ENCODE data around the gene NDUFS2.

The NDUFS2 gene

DNA sequence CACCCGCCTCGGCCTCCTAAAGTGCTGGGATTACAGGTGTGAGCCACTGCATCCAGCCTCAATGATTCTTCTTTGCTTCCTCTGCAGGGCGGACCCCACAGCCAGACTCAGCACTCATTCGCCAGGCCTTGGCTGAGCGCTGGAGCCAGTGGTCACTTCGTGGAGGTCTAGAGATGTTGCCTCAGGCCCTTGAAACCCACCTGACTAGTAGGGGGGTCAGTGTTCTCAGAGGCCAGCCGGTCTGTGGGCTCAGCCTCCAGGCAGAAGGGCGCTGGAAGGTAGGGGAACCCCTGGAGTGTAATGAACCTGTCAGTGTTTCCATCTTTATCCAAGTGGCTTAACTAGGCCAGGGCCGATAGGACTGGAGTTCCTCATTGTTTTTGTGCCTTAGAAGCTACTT, 33.3 kb upstream of the NDUFS2 start:
- Histone ChIP-seq H3K9me3 (no peaks in the 10 kb centered on the region), H3K4me1 (peaks cover 0 to 45% (median 32%) of the 10 kb centered on the region in 4 donors), H3K27ac (no peak overlapping the region), H3K27me3 (no peaks in the 10 kb centered on the region), H3K36me3 (peaks cover 15 to 66% (median 40%) of the 10 kb centered on the region in 3 donors), H3K4me3 (no peak overlapping the region)
- TF ChIP-seq CTCF (IDR thresholded peaks at IDR 0.05) = no peak
- intact Hi-C loops (cut with DNase I; ENCODE audit: low total_unique reads) = no loop called here
- DNase-seq = no peak

DNA sequence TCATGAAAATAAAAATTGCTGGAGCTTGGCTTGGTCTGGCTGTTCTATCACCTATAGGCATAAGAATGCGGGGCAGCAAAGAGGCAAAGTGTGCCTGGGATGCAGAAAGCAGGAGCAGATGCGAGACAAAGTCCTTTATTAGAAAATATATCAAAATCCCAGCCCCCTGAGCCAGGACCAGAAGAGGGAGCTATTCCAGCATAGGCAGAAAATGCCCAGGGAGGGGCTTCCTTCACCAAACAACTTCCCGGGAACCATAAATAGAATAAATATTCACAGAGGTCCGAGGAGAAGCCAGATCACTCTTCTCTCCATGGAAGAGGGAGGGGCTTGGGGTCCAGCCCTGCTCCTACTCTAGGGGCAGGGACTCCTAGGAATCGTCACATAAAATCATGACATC, 31.0 kb upstream of the NDUFS2 start:
- H3K9me3 ChIP-seq = no peaks in the 10 kb centered on the region
- intact Hi-C loops (cut with DNase I; ENCODE audit: low total_unique reads) = no loop called here
- H3K27ac ChIP-seq = no peak overlapping the region
- H3K27me3 ChIP-seq = no peaks in the 10 kb centered on the region
- peaks cover 0 to 42% (median 31%) of the 10 kb centered on the region in 4 donors for H3K4me1 ChIP-seq
- no peak for TF ChIP-seq CTCF (IDR thresholded peaks at IDR 0.05)
- H3K36me3 ChIP-seq = peaks cover 20 to 75% (median 40%) of the 10 kb centered on the region in 3 donors
- DNase-seq = no peak
- no peak overlapping the region for H3K4me3 ChIP-seq

DNA sequence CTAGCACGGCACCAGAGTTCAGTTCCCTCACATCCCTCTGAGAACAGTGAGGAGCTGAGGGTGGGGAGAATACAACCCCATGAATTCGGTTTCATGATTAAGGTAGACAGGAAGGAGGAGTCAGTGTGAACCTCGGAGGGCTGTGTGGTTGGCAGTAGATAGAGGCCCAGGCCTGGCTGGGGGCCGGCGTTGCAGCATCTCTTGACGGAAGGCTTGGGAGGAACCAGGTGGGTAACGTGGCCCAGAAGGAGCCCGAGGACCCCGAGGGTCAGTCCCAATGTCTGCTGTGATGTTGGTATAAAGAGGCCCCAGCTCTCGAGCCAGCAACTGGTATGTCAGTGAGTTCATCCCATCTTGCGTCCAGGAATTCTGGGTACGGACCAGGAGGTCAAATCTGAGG, 30.5 kb upstream of the NDUFS2 start:
- Histone ChIP-seq H3K36me3 (peaks cover 20 to 75% (median 40%) of the 10 kb centered on the region in 3 donors), H3K9me3 (no peaks in the 10 kb centered on the region), H3K4me3 (no peak overlapping the region), H3K27ac (no peak overlapping the region), H3K4me1 (peaks cover 0 to 47% (median 35%) of the 10 kb centered on the region in 4 donors), H3K27me3 (no peaks in the 10 kb centered on the region)
- TF ChIP-seq CTCF (IDR thresholded peaks at IDR 0.05) = no peak
- DNase-seq = no peak
- intact Hi-C loops (cut with DNase I; ENCODE audit: low total_unique reads) = no loop called here

DNA sequence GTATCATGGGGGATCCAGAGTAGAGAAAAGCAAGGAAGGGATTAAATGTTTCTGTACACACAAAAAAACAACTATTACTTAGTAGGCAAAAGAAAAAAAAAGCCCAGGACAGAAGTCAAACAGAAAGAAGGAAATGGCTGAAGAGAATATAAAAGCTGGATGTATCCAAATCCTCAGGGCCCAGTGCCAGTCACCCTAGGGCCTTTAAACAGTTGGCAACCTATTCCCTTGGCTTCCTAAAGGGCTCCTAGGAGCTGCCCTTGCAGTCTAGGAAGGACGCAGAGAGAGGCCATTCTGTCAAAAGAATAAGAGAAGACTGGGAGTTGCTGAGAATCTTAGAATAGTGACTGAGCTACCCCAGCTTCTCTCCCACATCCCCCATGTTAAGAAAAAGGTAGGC, 29.8 kb upstream of the NDUFS2 start:
- no peak for DNase-seq
- H3K4me1 ChIP-seq = peaks cover 0 to 42% (median 31%) of the 10 kb centered on the region in 4 donors
- no peak for TF ChIP-seq CTCF (IDR thresholded peaks at IDR 0.05)
- intact Hi-C loops (cut with DNase I; ENCODE audit: low total_unique reads) = no loop called here
- peak overlapping the region in 1 of 2 donors; percentile 47 for H3K27ac ChIP-seq
- H3K9me3 ChIP-seq = no peaks in the 10 kb centered on the region
- peaks cover 20 to 75% (median 40%) of the 10 kb centered on the region in 3 donors for H3K36me3 ChIP-seq
- H3K4me3 ChIP-seq = no peak overlapping the region
- H3K27me3 ChIP-seq = no peaks in the 10 kb centered on the region

- intact Hi-C loops (cut with DNase I; ENCODE audit: low total_unique reads) = no loop called here
- H3K4me1 ChIP-seq = peaks cover 0 to 45% (median 27%) of the 10 kb centered on the region in 4 donors
- no peak for TF ChIP-seq CTCF (IDR thresholded peaks at IDR 0.05)
- H3K36me3 ChIP-seq = peaks cover 20 to 75% (median 40%) of the 10 kb centered on the region in 3 donors
- H3K4me3 ChIP-seq = no peak overlapping the region
- H3K9me3 ChIP-seq = no peaks in the 10 kb centered on the region
- H3K27me3 ChIP-seq = no peaks in the 10 kb centered on the region
- H3K27ac ChIP-seq = peak overlapping the region; percentile 38 to 47
- DNase-seq = peak in 1 of 2 donors; percentile 64
Observed at GRCh38 chr1:161172776-161173376, 29.3 kb upstream of the NDUFS2 start.
